Gastrocnemius medialis (tissue), 4 donors: Measurements from ENCODE around the gene DUXB.

Source experiments
- CTCF ChIP-seq, 5 experiments: fragments of 450-650 bp in 3 of 5; fragments of 200-600 bp in 2 of 5; sonication (generic) in 2 of 5; IDR thresholded peaks in 4 of 5; conservative IDR thresholded peaks in 1 of 5; 1 replicate in 4 of 5; 2 replicates in 1 of 5; pipeline ENCODE4 v1.5.1; 2016 to 2019; ENCODE audit warnings: antibody characterized with exemption in 5 of 5, mild to moderate bottlenecking in 3 of 5, moderate library complexity in 3 of 5
- POLR2A ChIP-seq, 2 donors: fragments of 450-650 bp; IDR thresholded peaks; one replicate each; pipeline ENCODE4 v1.6.1; 2017; ENCODE audit warnings: antibody characterized with exemption in 2 of 2, mild to moderate bottlenecking in 2 of 2, moderate library complexity in 2 of 2

GRCh38 chr16:75727221-75727620 lies 26.0 kb upstream of the DUXB start:
- no peak for TF ChIP-seq CTCF (IDR thresholded peaks at IDR 0.05 in 4 of 5, conservative IDR thresholded peaks at IDR 0.05 in 1 of 5)
- TF ChIP-seq POLR2A (IDR thresholded peaks at IDR 0.05), result no peak
